Activated CD4-positive, CD25-positive, alpha-beta regulatory T cell treated with anti-CD3 and anti-CD28 coated beads, Interleukin-2, amount 50 U/mL, for 16 hours (primary cell): Measurements from ENCODE around the gene SPRR2D.
"Not testable (repeated sequence)": the region's sequence is repeated elsewhere in the genome, so short reads cannot be mapped to it uniquely, and the experiment has no call there.

Experiments
- DNase-seq: peaks from one replicate; pipeline ENCODE4 v3.0.0-alpha.2; 2020; ENCODE audit warnings: low read depth, low spot score

SPRR2D gene

GRCh38 chr1:153011235-153011758 is 29.6 kb downstream of the SPRR2D start:
- not testable (repeated sequence) for DNase-seq

- no peak for DNase-seq
Measured at GRCh38 chr1:153001382-153001781, 39.5 kb downstream of the SPRR2D start, which contains the start of gene SPRR3. TSS of gene SPRR3 (plus strand) at chr1:153001749. CDS start at chr1:153003021, 1,272 bp downstream.

- DNase-seq: no peak
Measured at GRCh38 chr1:153000294-153000693, 40.6 kb downstream of the SPRR2D start.

- no peak for DNase-seq
Measured at GRCh38 chr1:152999818-153000217, 41.1 kb downstream of the SPRR2D start.

GRCh38 chr1:152998476-152998875 is 42.4 kb downstream of the SPRR2D start:
- no peak for DNase-seq

GRCh38 chr1:152997901-152998300 is 43.0 kb downstream of the SPRR2D start:
- DNase-seq: no peak

- no peak for DNase-seq
Measured at GRCh38 chr1:152996633-152997400, 44.1 kb downstream of the SPRR2D start.

GRCh38 chr1:152995842-152996241 is 45.1 kb downstream of the SPRR2D start:
- no peak for DNase-seq

- DNase-seq: no peak
Measured at GRCh38 chr1:152993186-152993585, 47.7 kb downstream of the SPRR2D start.
